ENCODE results near the gene PTK7. TPM values are rescaled to one million over a fixed set of nuclear protein-coding genes. Genes with fewer than 3 reads are reported as not detected.

The PTK7 gene
- total RNA-seq, 2 experiments from 2014 or later: 1.2 to 1.6 TPM

DNA sequence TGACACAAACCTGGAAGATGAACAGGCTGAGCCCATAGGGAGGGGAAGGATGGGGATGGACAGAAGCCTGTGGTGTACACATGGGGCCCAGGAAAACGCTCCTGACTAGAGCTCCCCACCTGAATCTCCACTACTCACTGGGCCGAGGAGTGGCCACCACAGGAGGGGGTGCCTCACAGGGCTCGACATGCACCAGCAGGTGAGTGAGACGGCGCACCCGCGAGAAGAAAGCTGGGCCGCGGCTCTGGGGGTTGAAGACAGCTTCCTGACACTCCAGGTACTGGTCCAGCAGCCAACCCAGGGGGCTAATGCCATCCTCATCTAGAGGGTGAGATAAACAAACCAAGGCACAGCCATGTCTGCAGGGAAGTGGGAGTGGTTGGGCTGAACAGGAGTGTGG, 32.8 kb upstream of the PTK7 start:
- H3K9me3 ChIP-seq (ENCODE audit: control insufficient read depth in 1 of 2, insufficient read depth in 1 of 2, low read length in 2 of 2): no peaks in the 10 kb centered on the region
- intact Hi-C loops (cut with DNase I, micrococcal nuclease): no loop called here
- ChIA-PET POLR2A (no interaction called here), CTCF (no interaction called here)
- peaks cover 74% of the 10 kb centered on the region for H3K36me3 Mint-ChIP-seq (ENCODE audit: low read depth)
- H3K4me3 ChIP-seq (ENCODE audit: low read length): no peak overlapping the region
- H3K4me3 Mint-ChIP-seq: no peak overlapping the region
- no peaks in the 10 kb centered on the region for H3K4me1 ChIP-seq (ENCODE audit: insufficient read depth, low read length)
- peaks cover 56% of the 10 kb centered on the region for H3K36me3 ChIP-seq (ENCODE audit: insufficient read depth, low read length)
- no peaks in the 10 kb centered on the region for H3K27me3 ChIP-seq (ENCODE audit: control insufficient read depth in 1 of 2, insufficient read depth in 2 of 2, low read length in 2 of 2)
- no peak overlapping the region for H3K27ac Mint-ChIP-seq
- H3K9me3 Mint-ChIP-seq: no peaks in the 10 kb centered on the region
- ATAC-seq (ENCODE audit: poor library complexity) (no peak), DNase-seq (no peak)
- no peaks in the 10 kb centered on the region for H3K27me3 Mint-ChIP-seq
- H3K27ac ChIP-seq (ENCODE audit: low read depth in 1 of 2, low read length in 2 of 2): no peak overlapping the region
- no peaks in the 10 kb centered on the region for H3K4me1 Mint-ChIP-seq (ENCODE audit: low read depth)
- TF ChIP-seq, protein P1, sequence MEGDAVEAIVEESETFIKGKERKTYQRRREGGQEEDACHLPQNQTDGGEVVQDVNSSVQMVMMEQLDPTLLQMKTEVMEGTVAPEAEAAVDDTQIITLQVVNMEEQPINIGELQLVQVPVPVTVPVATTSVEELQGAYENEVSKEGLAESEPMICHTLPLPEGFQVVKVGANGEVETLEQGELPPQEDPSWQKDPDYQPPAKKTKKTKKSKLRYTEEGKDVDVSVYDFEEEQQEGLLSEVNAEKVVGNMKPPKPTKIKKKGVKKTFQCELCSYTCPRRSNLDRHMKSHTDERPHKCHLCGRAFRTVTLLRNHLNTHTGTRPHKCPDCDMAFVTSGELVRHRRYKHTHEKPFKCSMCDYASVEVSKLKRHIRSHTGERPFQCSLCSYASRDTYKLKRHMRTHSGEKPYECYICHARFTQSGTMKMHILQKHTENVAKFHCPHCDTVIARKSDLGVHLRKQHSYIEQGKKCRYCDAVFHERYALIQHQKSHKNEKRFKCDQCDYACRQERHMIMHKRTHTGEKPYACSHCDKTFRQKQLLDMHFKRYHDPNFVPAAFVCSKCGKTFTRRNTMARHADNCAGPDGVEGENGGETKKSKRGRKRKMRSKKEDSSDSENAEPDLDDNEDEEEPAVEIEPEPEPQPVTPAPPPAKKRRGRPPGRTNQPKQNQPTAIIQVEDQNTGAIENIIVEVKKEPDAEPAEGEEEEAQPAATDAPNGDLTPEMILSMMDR (IDR thresholded peaks at IDR 0.05): no peak

DNA sequence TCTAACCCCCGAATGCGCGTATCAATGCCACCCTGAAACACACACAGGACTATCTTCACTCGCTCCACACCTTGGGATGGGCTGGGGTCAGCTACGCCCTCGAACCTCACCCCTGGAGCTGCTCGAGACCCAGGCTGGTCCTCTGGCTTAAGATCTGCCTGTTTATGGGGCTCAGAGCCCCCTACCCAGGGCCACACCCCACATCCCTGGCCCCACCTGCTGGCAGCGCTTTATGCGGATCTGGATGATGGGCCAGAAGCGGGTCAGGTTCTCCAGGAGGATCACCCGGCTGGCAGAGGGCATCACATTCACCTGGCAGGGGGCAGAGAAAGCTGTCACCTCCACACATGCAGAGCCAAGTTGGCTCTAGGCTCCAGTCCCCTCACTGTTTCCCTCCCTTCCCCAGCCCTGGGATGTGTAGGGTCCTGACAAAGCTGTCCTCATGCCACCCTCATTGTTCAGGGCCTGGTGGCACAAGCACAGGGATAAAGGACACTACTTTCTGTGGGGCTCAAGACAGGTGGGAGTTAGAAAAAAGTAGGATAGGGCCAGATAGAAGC, 30.7 kb upstream of the PTK7 start:
- no peak for DNase-seq
- Histone ChIP-seq H3K4me3 (ENCODE audit: low read length) (no peak overlapping the region), H3K27me3 (ENCODE audit: control insufficient read depth in 1 of 2, insufficient read depth in 2 of 2, low read length in 2 of 2) (no peaks in the 10 kb centered on the region), H3K36me3 (ENCODE audit: insufficient read depth, low read length) (peaks cover 56% of the 10 kb centered on the region), H3K27ac (ENCODE audit: low read depth in 1 of 2, low read length in 2 of 2) (no peak overlapping the region), H3K9me3 (ENCODE audit: control insufficient read depth in 1 of 2, insufficient read depth in 1 of 2, low read length in 2 of 2) (no peaks in the 10 kb centered on the region), H3K4me1 (ENCODE audit: insufficient read depth, low read length) (peaks cover under 1% of the 10 kb centered on the region)
- Mint-ChIP-seq H3K27ac (no peak overlapping the region), H3K4me3 (no peak overlapping the region), H3K27me3 (no peaks in the 10 kb centered on the region), H3K4me1 (ENCODE audit: low read depth) (peaks cover 1% of the 10 kb centered on the region), H3K9me3 (no peaks in the 10 kb centered on the region), H3K36me3 (ENCODE audit: low read depth) (peaks cover 70% of the 10 kb centered on the region)
- POLR2A ChIA-PET: no interaction called here
- intact Hi-C loops (cut with DNase I, micrococcal nuclease): no loop called here
- CTCF ChIA-PET: no interaction called here
- ATAC-seq (ENCODE audit: poor library complexity): no peak
- TF ChIP-seq, protein P1 (IDR thresholded peaks at IDR 0.05): no peak

DNA sequence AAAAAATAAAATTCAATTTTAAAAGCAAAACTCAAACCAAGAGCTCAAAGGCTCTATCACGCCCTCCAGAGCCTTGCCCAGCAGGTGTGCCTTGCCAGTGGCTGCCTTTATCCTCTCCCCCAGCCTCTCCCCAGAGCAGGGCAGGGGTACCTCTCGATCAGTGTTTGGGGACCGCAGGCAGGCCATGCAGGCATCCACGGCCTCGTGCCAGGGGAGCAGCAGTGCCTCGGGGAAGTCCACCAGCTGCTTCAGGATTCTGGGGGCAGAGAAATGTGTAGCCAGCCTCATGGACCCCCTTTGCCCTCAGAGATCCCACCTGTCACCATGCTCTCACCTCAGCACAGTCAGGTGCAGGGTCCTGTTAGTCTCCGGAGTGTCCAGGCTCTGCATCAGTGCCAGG, 28.1 kb upstream of the PTK7 start:
- Mint-ChIP-seq H3K27ac (no peak overlapping the region), H3K27me3 (no peaks in the 10 kb centered on the region), H3K4me3 (no peak overlapping the region), H3K36me3 (ENCODE audit: low read depth) (peaks cover 65% of the 10 kb centered on the region), H3K4me1 (ENCODE audit: low read depth) (peaks cover 22% of the 10 kb centered on the region), H3K9me3 (no peaks in the 10 kb centered on the region)
- H3K27me3 ChIP-seq (ENCODE audit: control insufficient read depth in 1 of 2, insufficient read depth in 2 of 2, low read length in 2 of 2): no peaks in the 10 kb centered on the region
- DNase-seq (no peak), ATAC-seq (ENCODE audit: poor library complexity) (no peak)
- peaks cover 48% of the 10 kb centered on the region for H3K36me3 ChIP-seq (ENCODE audit: insufficient read depth, low read length)
- no peak overlapping the region for H3K4me3 ChIP-seq (ENCODE audit: low read length)
- intact Hi-C loops (cut with DNase I, micrococcal nuclease): no loop called here
- ChIA-PET CTCF (no interaction called here), POLR2A (interaction anchor here (0.6 kb wide), 1 partner anchor 16 kb away, joined by 3 read pairs; no protein-coding TSS in a partner anchor)
- no peak overlapping the region for H3K27ac ChIP-seq (ENCODE audit: low read depth in 1 of 2, low read length in 2 of 2)
- peaks cover 18% of the 10 kb centered on the region for H3K4me1 ChIP-seq (ENCODE audit: insufficient read depth, low read length)
- TF ChIP-seq, protein P1 (IDR thresholded peaks at IDR 0.05): no peak
- H3K9me3 ChIP-seq (ENCODE audit: control insufficient read depth in 1 of 2, insufficient read depth in 1 of 2, low read length in 2 of 2): no peaks in the 10 kb centered on the region
